ENCODE data around the gene ZNF638. TPM values are rescaled to one million over a fixed set of nuclear protein-coding genes. Genes with fewer than 3 reads are reported as not detected.

The ZNF638 gene
- total and polyA plus RNA-seq, 2 of the 8 experiments (the other 6 are each of a cell fraction or from before 2014, with no cell fraction given), result 45.3 to 143 TPM

GRCh38 chr2:71451705-71452104 is 120.1 kb downstream of the ZNF638 start:
- no peak overlapping the region for H3K4me2 ChIP-seq (ENCODE audit: insufficient read depth in 1 of 2, low read depth in 2 of 2, low read length in 2 of 2)
- no peak for DNase-seq (ENCODE audit: low read depth in 1 of 2, low spot score in 2 of 2)
- no peak overlapping the region for H2BK12ac ChIP-seq (ENCODE audit: low read depth, low read length)
- no peak overlapping the region for H4K5ac ChIP-seq (ENCODE audit: insufficient read length, low read depth, low read length)
- H4K91ac ChIP-seq (replicated peaks; ENCODE audit: insufficient read length, low read length), result no peak overlapping the region
- FAIRE-seq, result no peak
- no peaks in the 10 kb centered on the region for H4K20me1 ChIP-seq (replicated peaks in 1 of 2; ENCODE audit: control insufficient read depth in 1 of 2, insufficient read depth in 2 of 2, low read length in 2 of 2)
- H3K27ac ChIP-seq (ENCODE audit: low read depth, low read length), result no peak overlapping the region
- H3K9ac ChIP-seq (replicated peaks in 1 of 4; ENCODE audit: extremely low read depth in 1 of 4, low read depth in 3 of 4, low read length in 3 of 4), result no peak overlapping the region
- no peak overlapping the region for H3K14ac ChIP-seq (ENCODE audit: insufficient read length)
- H2BK20ac ChIP-seq (ENCODE audit: low read length), result no peak overlapping the region
- H3K23me2 ChIP-seq (ENCODE audit: low read depth, low read length), result peaks cover 6% of the 10 kb centered on the region; the same call in 1 of the 2 replicates
- H2BK15ac ChIP-seq (ENCODE audit: low read length), result no peak overlapping the region
- no peak overlapping the region for H2AK5ac ChIP-seq (ENCODE audit: low read depth, low read length)
- H3K9me3 ChIP-seq (ENCODE audit: insufficient read depth in 2 of 2, low read depth in 1 of 2, low read length in 1 of 2), result no peaks in the 10 kb centered on the region
- H2BK120ac ChIP-seq (replicated peaks; ENCODE audit: low read depth, low read length), result no peak overlapping the region
- WGBS, 2 experiments (ENCODE audit: extremely low coverage in 1 of 2, insufficient coverage in 1 of 2, insufficient read length in 1 of 2, insufficient replicate concordance in 2 of 2, low coverage in 1 of 2, low lambda C conversion rate in 2 of 2, missing lambda C conversion rate in 1 of 2), result 80% methylated on average over 4 of the region's 4 CpGs; no CpG with 5 or more reads in 1 of the 2 experiments
- no peak overlapping the region for H3K4me3 ChIP-seq (ENCODE audit: extremely low read depth in 1 of 4, insufficient read depth in 2 of 4, low read depth in 3 of 4, low read length in 4 of 4)
- H4K8ac ChIP-seq (ENCODE audit: extremely low read depth, insufficient read depth, low read length), result no peak overlapping the region
- peaks cover 0 to 23% (median 17%) of the 10 kb centered on the region in 4 experiments; a peak in 6 of 7 replicates for H3K27me3 ChIP-seq (replicated peaks in 1 of 4; ENCODE audit: control insufficient read depth in 3 of 4, extremely low read depth in 1 of 4, insufficient read depth in 3 of 4, low read length in 3 of 4)
- no peaks in the 10 kb centered on the region for H3K79me2 ChIP-seq (ENCODE audit: control insufficient read depth in 1 of 2, insufficient read depth in 2 of 2, low read length in 2 of 2)
- peaks cover 22 to 30% (median 26%) of the 10 kb centered on the region in 4 experiments for H3K4me1 ChIP-seq (replicated peaks in 1 of 4; ENCODE audit: control insufficient read depth in 3 of 4, insufficient read depth in 4 of 4, low read length in 3 of 4)
- H3K4ac ChIP-seq (replicated peaks; ENCODE audit: insufficient read length, low read depth, low read length), result no peak overlapping the region
- H2AFZ ChIP-seq (ENCODE audit: low read length), result no peak overlapping the region
- H3K79me1 ChIP-seq (ENCODE audit: low read depth, low read length), result no peaks in the 10 kb centered on the region; the same call in 1 of the 2 replicates
- no peak overlapping the region for H3K18ac ChIP-seq (ENCODE audit: extremely low read depth, low read length)
- ChIA-PET POLR2A (ENCODE audit: partially characterized antibody) (interaction anchor here (1.9 kb wide), 1 partner anchor 8 kb away, joined by 10 read pairs; no protein-coding TSS in a partner anchor), CTCF (ENCODE audit: partially characterized antibody) (interaction anchor here (0.6 to 21.6 kb wide), 6 partner anchors 10 to 1772 kb away, joined by 3 to 211 read pairs (median 14); no protein-coding TSS in a partner anchor)
- no peak overlapping the region for H2BK5ac ChIP-seq (ENCODE audit: low read depth, low read length)
- no peak overlapping the region for H3K56ac ChIP-seq (replicated peaks; ENCODE audit: insufficient read length, low read depth, low read length)
- TF ChIP-seq NANOG (IDR thresholded peaks at IDR 0.05; ENCODE audit: insufficient read depth, low read depth, low read length, poor library complexity, severe bottlenecking), result no peak
- no peak for TF ChIP-seq RFX5 (IDR thresholded peaks at IDR 0.05; ENCODE audit: borderline replicate concordance, low read depth, low read length)
- TF ChIP-seq GTF2F1 (IDR thresholded peaks at IDR 0.05; ENCODE audit: borderline replicate concordance, low read depth, low read length), result no peak
- TF ChIP-seq SIRT6 (IDR thresholded peaks at IDR 0.05; ENCODE audit: low read length), result no peak
- TF ChIP-seq GABPA (IDR thresholded peaks at IDR 0.05; ENCODE audit: borderline replicate concordance, insufficient read depth, low read length), result no peak
- TF ChIP-seq TBP (IDR thresholded peaks at IDR 0.05; ENCODE audit: low read depth, low read length), result no peak
- TF ChIP-seq E2F6 (IDR thresholded peaks at IDR 0.05), result no peak
- TF ChIP-seq POU5F1 (IDR thresholded peaks at IDR 0.05; ENCODE audit: low read depth, low read length), result no peak
- TF ChIP-seq CHD2 (IDR thresholded peaks at IDR 0.05; ENCODE audit: low read length), result no peak
- no peak for TF ChIP-seq SAP30 (IDR thresholded peaks at IDR 0.05; ENCODE audit: insufficient read depth, insufficient replicate concordance, low read length)
- no peak overlapping the region for H3K23ac ChIP-seq (ENCODE audit: insufficient read length)
- H3K36me3 ChIP-seq (ENCODE audit: control insufficient read depth in 2 of 4, insufficient read depth in 4 of 4, low read length in 3 of 4), result no peaks in the 10 kb centered on the region

Data from H1 (cell line).